ENCODE data around the gene AHR.
A peak's percentile ranks its signal among the peaks of the same experiment; 100 is the strongest.
"Not testable (repeated sequence)": the region's sequence is repeated elsewhere in the genome, so short reads cannot be mapped to it uniquely, and the experiment has no call there.

The AHR gene

GRCh38 chr7:17347401-17347800 lies 48.9 kb downstream of the AHR start:
- no peaks in the 10 kb centered on the region for H3K36me3 ChIP-seq (ENCODE audit: control insufficient read depth in 2 of 2, insufficient read depth in 1 of 2, low read length in 2 of 2)
- ChIA-PET POLR2A (no interaction called here), CTCF (interaction anchor here (0.6 kb wide), 1 partner anchor 324 kb away, joined by 3 read pairs; no protein-coding TSS in a partner anchor)
- no peaks in the 10 kb centered on the region for H3K4me1 ChIP-seq (ENCODE audit: control insufficient read depth, insufficient read depth, low read length)
- TF ChIP-seq YY1 (tag by site-specific recombination; IDR thresholded peaks at IDR 0.05), result no peak
- no peak for TF ChIP-seq ZNF558 (tag by site-specific recombination; IDR thresholded peaks at IDR 0.05)
- no peak for TF ChIP-seq FEZF1 (tag by site-specific recombination; IDR thresholded peaks at IDR 0.05)
- no peak for TF ChIP-seq ZNF658 (tag by site-specific recombination; IDR thresholded peaks at IDR 0.05)
- TF ChIP-seq ZNF701 (tag by site-specific recombination; IDR thresholded peaks at IDR 0.05), result no peak
- no peak for TF ChIP-seq ZNF416 (tag by site-specific recombination; IDR thresholded peaks at IDR 0.05)
- no peak for TF ChIP-seq ZSCAN30 (tag by site-specific recombination; IDR thresholded peaks at IDR 0.05)
- TF ChIP-seq ZNF37A (tag by site-specific recombination; IDR thresholded peaks at IDR 0.05), result no peak
- no peak for TF ChIP-seq KLF10 (tag by site-specific recombination; IDR thresholded peaks at IDR 0.05)
- no peak for TF ChIP-seq ZNF561 (tag by site-specific recombination; IDR thresholded peaks at IDR 0.05; ENCODE audit: borderline replicate concordance)
- TF ChIP-seq ZNF354C (tag by site-specific recombination; IDR thresholded peaks at IDR 0.05; ENCODE audit: borderline replicate concordance, low read depth), result no peak
- no peak for TF ChIP-seq EGR2 (tag by site-specific recombination; IDR thresholded peaks at IDR 0.05; ENCODE audit: low read depth)
- H3K4me3 ChIP-seq (ENCODE audit: low read depth, low read length), result no peak overlapping the region
- H3K9me3 ChIP-seq (ENCODE audit: control insufficient read depth, insufficient read depth, low read depth, low read length), result no peaks in the 10 kb centered on the region
- H3K27ac ChIP-seq (ENCODE audit: extremely low read depth, low read depth, low read length), result no peak overlapping the region

- H3K4me3 ChIP-seq (ENCODE audit: low read depth, low read length); H3K9me3 ChIP-seq (ENCODE audit: control insufficient read depth, insufficient read depth, low read depth, low read length); H3K4me1 ChIP-seq (ENCODE audit: control insufficient read depth, insufficient read depth, low read length); H3K27ac ChIP-seq (ENCODE audit: extremely low read depth, low read depth, low read length); CTCF ChIA-PET; H3K36me3 ChIP-seq (ENCODE audit: control insufficient read depth in 2 of 2, insufficient read depth in 1 of 2, low read length in 2 of 2); POLR2A ChIA-PET: not testable (repeated sequence)
- 0 out of 2 replicates have a peak, but pooled peaks have one; percentile 22 for TF ChIP-seq ZNF280D (tag by site-specific recombination; IDR thresholded peaks at IDR 0.05)
- peak; percentile 85 for TF ChIP-seq ZNF146 (tag by site-specific recombination; IDR thresholded peaks at IDR 0.05)
Measured at GRCh38 chr7:17348932-17349331, 50.5 kb downstream of the AHR start.

GRCh38 chr7:17350321-17350720 lies 51.9 kb downstream of the AHR start:
- H3K4me3 ChIP-seq (ENCODE audit: low read depth, low read length); POLR2A ChIA-PET; H3K36me3 ChIP-seq (ENCODE audit: control insufficient read depth in 2 of 2, insufficient read depth in 1 of 2, low read length in 2 of 2); CTCF ChIA-PET; H3K27ac ChIP-seq (ENCODE audit: extremely low read depth, low read depth, low read length); H3K9me3 ChIP-seq (ENCODE audit: control insufficient read depth, insufficient read depth, low read depth, low read length); H3K4me1 ChIP-seq (ENCODE audit: control insufficient read depth, insufficient read depth, low read length): not testable (repeated sequence)

- CTCF ChIA-PET; H3K9me3 ChIP-seq (ENCODE audit: control insufficient read depth, insufficient read depth, low read depth, low read length); H3K36me3 ChIP-seq (ENCODE audit: control insufficient read depth in 2 of 2, insufficient read depth in 1 of 2, low read length in 2 of 2); POLR2A ChIA-PET; H3K4me1 ChIP-seq (ENCODE audit: control insufficient read depth, insufficient read depth, low read length); H3K4me3 ChIP-seq (ENCODE audit: low read depth, low read length); H3K27ac ChIP-seq (ENCODE audit: extremely low read depth, low read depth, low read length): not testable (repeated sequence)
Measured at GRCh38 chr7:17353650-17354419, 55.4 kb downstream of the AHR start.
